HepG2 (cell line): ENCODE results near the gene KCTD15.

ENCODE experiments used
- E2F1 ChIP-seq: sonication (generic); formaldehyde crosslinking; IDR thresholded peaks from 2 replicates; pipeline ENCODE4 v1.5.0; 2020; ENCODE audit warnings: missing genetic modification reagents
- FOXA1 ChIP-seq, 2 experiments: fragments of 450-650 bp in 1 of 2; sonication (generic) in 1 of 2; formaldehyde crosslinking in 1 of 2; IDR thresholded peaks; 2 replicates each; pipeline versions ENCODE4 v1.4.0 to v1.6.1; 2016 to 2020; ENCODE audit warnings: missing genetic modification reagents in 1 of 2
- GTF2F1 ChIP-seq: fragments of 150-350 bp; IDR thresholded peaks from 2 replicates; pipeline ENCODE4 v1.6.1; 2014; ENCODE audit warnings: low read length
- NFYB ChIP-seq: sonication (generic); formaldehyde crosslinking; IDR thresholded peaks from 2 replicates; pipeline ENCODE4 v1.4.0; 2020; ENCODE audit warnings: missing genetic modification reagents
- POLR2A ChIP-seq, 2 experiments: IDR thresholded peaks; 2 replicates each; pipeline ENCODE4 v1.6.1; 2011; ENCODE audit warnings: low read depth in 2 of 2, low read length in 2 of 2, mild to moderate bottlenecking in 1 of 2, moderate library complexity in 1 of 2; ENCODE audit not compliant: insufficient read depth in 1 of 2
- ZNF232 ChIP-seq: sonication (generic); formaldehyde crosslinking; IDR thresholded peaks from 2 replicates; pipeline ENCODE4 v1.4.0; 2020; ENCODE audit warnings: missing genetic modification reagents, borderline replicate concordance
- ZNF274 ChIP-seq: sonication (generic); formaldehyde crosslinking; IDR thresholded peaks from 2 replicates; pipeline ENCODE4 v1.5.1; 2020; ENCODE audit warnings: mild to moderate bottlenecking, missing genetic modification reagents
- ZSCAN20 ChIP-seq: sonication (generic); formaldehyde crosslinking; IDR thresholded peaks from 2 replicates; pipeline ENCODE4 v1.4.0; 2020; ENCODE audit warnings: missing genetic modification reagents, mild to moderate bottlenecking, borderline replicate concordance
- TF ChIP-seq, protein P1 (sequence below): sonication (generic); formaldehyde crosslinking; IDR thresholded peaks from 2 replicates; pipeline ENCODE4 v1.5.0; 2020; ENCODE audit warnings: mild to moderate bottlenecking, missing genetic modification reagents, moderate library complexity

DNA sequence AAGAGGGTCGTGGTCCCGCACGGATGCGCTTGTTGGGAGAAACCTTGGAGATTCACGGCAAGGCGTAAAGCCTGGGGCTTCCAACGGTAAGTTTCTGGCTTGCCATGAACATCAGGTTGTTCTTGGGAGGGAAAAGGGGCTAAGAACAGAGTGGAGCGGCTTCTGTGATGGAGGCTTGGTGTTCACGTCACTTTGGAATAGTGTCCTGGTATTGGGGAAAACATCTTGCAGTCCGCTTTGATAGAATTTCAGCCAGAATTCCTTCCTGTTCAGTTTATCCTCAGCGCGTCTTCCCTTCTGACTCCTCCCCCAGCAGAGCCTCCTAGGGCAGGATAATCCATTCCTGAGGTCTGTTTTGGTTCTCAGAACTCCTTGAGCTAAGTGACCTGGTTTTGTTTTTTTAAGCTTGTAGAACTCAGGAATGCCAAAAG, 2.0 kb downstream of the KCTD15 start:
- no peak for TF ChIP-seq E2F1 (CRISPR knock-in tag)
- TF ChIP-seq, protein P1, sequence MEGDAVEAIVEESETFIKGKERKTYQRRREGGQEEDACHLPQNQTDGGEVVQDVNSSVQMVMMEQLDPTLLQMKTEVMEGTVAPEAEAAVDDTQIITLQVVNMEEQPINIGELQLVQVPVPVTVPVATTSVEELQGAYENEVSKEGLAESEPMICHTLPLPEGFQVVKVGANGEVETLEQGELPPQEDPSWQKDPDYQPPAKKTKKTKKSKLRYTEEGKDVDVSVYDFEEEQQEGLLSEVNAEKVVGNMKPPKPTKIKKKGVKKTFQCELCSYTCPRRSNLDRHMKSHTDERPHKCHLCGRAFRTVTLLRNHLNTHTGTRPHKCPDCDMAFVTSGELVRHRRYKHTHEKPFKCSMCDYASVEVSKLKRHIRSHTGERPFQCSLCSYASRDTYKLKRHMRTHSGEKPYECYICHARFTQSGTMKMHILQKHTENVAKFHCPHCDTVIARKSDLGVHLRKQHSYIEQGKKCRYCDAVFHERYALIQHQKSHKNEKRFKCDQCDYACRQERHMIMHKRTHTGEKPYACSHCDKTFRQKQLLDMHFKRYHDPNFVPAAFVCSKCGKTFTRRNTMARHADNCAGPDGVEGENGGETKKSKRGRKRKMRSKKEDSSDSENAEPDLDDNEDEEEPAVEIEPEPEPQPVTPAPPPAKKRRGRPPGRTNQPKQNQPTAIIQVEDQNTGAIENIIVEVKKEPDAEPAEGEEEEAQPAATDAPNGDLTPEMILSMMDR (CRISPR knock-in tag), result no peak
- TF ChIP-seq ZNF232 (CRISPR knock-in tag), result no peak
- TF ChIP-seq FOXA1 (IDR thresholded peaks at IDR 0.05), result no peak
- TF ChIP-seq FOXA1 (CRISPR knock-in tag; IDR thresholded peaks at IDR 0.05), result no peak
- no peak for TF ChIP-seq ZNF274 (CRISPR knock-in tag)
- TF ChIP-seq ZSCAN20 (CRISPR knock-in tag), result no peak
- TF ChIP-seq NFYB, result no peak
- no peak for TF ChIP-seq GTF2F1
- no peak for TF ChIP-seq POLR2A (IDR thresholded peaks at IDR 0.05; ENCODE audit: insufficient read depth in 1 of 2, low read depth in 2 of 2, low read length in 2 of 2)
